Stimulated activated CD8-positive, alpha-beta memory T cell treated with anti-CD3 and anti-CD28 coated beads, Interleukin-15, amount 100 ng/mL, for 24 hours (primary cell): ENCODE data around the gene MADCAM1.

Experiments used
- DNase-seq: peaks from one replicate; pipeline ENCODE4 v3.0.0-alpha.2; 2020; ENCODE audit warnings: low read depth

Gene MADCAM1

DNA sequence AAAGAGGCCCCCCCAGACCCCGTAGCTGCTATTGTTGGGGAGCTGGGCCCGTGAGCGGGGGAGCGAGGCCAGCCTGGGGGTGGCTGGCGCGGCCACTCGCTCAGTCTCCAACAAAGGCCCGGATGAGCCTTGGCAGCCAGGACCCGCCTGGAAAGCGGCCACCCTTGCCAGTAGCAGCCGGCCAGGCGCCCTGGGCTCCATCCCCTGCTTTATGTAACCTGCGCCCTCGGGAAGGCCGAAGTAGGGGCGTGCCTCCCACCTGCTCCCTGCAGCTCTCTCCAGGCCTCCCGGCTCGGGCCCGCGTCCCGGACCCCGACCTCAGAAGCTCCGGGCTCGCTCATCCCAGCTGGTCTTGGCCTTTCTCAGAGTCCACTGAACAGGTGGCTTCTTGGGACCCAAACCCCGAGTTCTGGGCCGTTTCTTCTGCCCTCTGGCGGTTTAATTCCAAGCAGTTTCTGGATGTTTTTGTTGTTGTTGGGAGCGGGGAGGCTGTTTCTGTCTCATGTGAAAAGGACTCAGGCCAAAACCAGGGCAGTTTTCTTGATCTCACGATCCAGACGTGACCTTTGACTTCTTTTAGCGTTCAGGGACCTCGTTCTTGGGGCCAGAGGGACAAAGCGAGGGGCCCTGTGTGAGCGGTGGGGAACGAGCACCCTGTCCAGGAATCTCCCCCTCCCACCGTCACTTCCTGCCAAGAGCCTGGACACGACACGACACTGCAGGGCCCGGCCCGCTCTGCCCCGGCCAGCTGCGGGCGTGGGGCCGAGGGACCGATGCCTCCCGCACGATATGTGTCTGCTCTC lies 36.5 kb downstream of the MADCAM1 start:
- DNase-seq = no peak

DNA sequence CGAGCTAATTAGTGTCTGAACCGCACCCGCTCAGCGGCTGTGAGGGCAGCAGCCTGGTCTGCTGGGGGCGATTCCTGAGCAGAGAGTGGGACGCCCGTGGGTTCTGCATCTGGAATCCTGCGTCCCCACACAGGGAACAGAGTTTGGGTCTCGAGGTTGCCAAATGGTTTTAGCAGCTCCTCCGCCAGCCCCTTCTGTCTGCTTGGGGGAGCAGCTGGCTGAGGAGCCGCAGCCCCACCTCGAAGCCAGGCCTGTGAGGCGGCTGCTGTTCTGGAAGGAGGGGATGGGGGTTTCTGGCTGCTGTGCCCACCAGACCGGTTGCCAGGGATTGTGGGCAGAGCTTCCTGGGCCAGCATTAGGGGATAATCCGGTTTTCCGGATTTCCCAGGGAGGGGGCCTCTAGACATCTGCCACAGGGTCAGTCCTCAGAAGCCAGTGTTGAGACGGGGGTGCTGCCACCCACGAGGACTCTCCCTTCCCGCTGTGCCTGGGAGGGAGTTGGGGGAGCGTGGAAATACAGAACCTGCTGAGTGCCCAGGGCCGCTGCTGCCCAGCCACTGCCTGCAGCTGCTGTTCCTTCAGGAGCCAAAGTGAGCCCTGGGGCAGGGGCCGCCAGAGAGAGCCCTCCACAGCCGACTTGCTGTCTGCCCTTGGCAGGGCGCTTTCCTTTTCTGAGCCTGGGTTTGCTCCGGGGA lies 37.2 kb downstream of the MADCAM1 start:
- DNase-seq = no peak

DNA sequence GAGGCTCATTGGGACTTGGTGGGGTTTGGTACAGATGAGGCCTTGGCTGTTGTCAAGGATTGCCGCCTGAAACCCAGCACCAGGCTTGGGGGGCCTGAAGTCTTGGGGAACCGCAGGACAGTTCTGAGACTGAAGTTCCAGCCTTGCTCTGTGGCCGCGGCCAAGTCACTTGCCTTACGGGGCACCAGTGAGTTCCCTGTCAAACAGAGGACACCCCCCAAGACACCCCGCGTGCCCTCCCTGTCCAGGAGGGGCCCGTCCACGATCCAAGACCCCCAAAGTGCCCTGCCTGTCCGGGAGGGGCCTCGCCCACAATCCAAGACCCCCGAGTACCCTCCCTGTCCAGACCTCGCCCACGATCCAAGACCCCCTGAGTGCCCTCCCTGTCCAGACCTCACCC lies 37.8 kb downstream of the MADCAM1 start:
- no peak for DNase-seq

DNA sequence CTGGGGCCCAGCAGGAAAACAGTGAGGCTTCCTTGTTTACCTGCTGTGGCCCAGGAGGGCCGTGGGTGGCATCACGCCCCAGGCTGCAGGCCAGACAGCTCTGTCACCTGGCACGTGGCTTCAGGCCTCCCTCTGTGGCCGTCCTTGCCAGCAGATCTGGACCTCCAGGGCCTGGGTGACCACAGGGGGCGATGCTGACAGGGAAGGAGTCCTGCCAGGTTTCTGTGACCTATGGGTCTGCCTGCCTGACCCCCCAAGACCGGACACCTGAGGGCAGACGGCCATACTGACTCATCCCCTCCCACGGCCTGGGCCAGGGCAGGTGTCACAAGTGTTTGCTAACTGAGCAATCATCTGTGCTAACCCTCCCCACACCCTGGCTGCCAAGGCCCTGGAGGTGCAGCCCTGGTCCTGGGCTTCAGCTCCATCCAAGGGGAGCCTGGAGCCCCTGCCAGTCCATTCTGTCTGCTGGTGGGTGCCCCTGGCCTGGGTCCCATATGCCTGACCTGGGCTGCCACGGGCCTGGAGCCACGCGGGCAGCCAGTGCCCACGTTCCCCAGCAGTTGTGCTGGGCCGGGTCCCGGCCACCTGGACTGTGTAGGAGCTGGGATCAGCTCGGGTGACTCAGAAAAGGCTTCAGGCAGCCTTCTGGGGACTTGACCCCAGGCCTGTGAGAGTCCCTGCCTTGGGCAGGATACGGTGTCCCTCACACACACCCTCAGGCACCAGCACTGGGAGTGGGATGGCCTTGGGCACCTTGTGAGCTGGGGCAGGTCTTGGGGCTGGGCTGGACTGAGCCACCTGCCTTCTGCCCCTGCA lies 38.9 kb downstream of the MADCAM1 start:
- DNase-seq = no peak

DNA sequence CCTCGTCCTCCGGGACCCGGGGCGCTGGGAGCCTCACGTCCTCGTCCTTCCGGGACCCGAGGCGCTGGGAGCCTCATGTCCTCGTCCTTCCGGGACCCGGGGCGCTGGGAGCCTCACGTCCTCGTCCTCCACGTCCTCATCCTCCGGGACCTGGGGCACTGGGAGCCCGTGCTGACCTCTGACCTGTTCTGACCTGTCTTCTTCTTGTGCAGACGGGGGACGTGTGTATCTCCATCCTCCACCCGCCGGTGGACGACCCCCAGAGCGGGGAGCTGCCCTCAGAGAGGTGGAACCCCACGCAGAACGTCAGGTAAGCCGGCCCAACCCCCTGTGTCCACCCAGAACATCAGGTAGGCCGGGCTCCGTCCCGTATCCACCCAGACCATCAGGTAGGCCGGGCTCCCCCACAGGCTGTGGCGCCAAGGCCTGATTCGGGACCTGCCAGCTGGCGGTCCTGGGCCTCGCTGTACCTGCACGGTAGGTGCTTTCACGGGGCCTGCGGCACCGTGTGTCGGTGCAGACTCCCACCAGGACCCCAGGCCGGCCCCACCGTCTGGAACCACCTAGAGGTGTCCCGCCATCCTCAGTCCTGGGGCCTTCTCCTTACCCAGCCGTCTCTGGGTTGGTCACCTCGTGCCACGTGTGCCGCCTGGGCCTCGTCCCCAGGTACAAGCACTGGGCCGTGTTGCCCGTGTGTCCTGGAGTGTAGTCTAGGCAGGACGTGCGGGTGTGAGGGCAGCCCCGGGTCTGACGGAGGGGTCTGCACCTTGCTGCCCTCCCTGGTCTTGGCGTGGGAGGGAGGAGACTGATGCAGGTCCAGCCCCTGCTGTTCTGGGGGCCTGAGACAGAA lies 40.0 kb downstream of the MADCAM1 start:
- DNase-seq = no peak

DNA sequence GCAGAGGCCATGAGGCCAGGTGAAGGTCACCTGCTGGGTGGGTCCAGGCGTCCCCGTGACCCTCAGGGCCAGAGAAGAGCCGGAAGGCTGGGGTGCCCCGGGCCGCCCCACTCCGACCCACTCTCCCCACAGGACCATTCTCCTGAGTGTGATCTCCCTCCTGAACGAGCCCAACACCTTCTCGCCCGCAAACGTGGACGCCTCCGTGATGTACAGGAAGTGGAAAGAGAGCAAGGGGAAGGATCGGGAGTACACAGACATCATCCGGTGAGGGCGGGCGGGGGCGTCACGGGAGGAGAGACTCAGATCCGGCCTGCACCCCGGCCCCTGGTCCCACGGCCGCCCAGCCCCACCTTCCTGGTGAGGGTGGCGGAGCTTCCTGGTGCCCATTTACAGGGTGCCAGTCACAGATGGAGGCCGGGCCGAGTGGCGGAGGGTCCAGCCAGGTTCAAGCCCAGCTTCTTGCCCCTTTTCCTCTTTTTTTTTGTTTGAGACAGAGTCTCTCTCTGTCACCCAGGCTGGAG lies 40.7 kb downstream of the MADCAM1 start:
- DNase-seq = no peak

DNA sequence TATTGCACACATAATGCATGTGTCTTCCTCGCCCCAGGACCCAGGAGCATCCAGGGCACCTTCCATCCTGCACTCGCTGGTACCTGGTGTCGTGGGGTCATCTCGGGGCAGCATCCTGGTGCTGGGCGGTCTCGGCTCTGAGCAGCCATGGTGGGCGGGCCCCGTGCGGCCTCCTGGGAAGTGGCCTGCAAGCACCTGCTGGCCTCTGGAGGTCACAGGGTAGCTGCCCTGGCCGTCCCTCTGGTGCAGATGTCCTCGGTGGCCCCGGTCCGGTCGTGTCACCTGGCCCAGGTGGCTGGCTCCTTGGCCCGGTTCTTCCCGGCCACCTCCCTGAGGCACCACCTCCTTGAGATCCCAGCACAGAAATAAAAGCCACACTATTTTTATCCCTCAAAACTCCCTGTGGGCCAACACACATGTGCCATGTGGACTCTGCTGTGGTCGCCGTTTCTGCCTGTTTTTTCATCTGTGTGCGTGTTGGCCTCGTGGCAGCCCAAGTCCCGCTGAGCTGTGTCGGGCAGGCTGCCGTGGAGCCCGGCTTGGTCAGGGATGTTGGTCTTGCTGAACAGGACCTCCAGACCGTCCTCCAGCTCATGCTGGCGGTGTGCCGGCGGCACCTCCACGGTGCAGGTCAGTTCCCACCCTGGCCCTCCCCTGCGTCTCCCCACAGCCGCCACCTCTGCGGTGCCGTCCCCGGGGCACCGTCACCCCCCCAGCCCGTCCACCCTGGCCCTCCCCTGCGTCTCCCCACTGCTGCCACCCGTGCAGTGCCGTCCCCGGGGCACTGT lies 42.5 kb downstream of the MADCAM1 start:
- no peak for DNase-seq

DNA sequence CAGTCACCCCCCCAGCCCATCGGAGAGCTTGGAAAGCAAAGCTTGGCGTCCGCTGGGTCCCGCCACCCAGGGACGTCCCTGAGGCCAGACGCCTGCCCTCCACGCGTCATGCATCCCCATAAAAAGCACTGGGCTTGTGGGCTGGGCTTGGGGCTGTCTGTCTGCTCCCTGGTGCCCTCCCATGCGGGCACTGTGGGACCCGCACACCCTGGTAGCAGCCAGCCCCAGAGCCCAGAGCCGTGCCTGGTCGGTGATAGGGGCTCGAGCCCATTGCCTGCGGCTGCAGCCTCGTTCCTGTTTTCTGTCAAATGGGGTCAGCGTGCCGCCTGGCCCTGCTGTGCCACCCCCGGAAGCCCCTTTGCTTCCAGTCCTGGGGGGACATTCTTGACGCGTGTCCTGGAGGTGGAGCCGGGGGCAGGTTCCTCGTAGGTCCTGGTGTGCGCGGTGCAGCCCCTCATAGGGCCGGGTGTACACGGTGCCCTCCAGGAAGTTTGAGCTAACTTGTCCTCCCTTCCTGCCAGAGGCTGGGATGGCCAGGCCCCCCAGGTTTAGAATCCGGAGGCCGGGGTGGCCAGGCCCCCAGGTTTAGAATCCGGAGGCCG lies 43.2 kb downstream of the MADCAM1 start:
- DNase-seq = no peak

DNA sequence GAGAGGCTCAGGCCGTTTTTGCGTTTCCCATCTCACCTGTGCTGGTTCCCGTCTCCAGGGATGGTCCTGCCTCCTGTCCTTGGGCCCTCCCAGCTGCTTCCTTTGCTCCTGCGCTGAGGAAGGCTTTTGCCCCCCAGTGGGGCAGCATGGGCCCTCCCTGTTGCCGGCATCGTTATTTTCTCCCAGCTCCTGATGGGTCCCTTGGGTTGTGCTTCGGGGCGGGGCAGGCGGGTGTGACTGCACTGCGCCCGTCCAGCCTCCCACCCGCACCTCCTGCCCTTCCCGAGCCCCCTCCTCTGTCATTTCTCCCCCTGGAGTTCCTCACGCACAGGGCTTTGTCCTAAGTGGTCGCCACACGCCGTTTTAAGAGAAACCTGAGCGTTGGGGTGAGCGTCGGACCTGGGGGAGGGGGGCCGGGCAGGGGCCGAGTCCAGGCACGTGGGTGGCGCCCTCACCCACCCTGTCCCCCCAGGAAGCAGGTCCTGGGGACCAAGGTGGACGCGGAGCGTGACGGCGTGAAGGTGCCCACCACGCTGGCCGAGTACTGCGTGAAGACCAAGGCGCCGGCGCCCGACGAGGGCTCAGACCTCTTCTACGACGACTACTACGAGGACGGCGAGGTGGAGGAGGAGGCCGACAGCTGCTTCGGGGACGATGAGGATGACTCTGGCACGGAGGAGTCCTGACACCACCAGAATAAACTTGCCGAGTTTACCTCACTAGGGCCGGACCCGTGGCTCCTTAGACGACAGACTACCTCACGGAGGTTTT lies 44.8 kb downstream of the MADCAM1 start:
- DNase-seq = no peak

DNA sequence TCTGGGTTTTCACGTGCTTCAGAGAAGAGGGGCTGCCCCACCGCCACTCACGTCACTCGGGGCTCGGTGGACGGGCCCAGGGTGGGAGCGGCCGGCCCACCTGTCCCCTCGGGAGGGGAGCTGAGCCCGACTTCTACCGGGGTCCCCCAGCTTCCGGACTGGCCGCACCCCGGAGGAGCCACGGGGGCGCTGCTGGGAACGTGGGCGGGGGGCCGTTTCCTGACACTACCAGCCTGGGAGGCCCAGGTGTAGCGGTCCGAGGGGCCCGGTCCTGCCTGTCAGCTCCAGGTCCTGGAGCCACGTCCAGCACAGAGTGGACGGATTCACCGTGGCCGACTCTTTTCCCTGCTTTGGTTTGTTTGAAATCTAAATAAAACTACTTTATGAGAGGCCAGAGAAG lies 45.4 kb downstream of the MADCAM1 start:
- DNase-seq = no peak

DNA sequence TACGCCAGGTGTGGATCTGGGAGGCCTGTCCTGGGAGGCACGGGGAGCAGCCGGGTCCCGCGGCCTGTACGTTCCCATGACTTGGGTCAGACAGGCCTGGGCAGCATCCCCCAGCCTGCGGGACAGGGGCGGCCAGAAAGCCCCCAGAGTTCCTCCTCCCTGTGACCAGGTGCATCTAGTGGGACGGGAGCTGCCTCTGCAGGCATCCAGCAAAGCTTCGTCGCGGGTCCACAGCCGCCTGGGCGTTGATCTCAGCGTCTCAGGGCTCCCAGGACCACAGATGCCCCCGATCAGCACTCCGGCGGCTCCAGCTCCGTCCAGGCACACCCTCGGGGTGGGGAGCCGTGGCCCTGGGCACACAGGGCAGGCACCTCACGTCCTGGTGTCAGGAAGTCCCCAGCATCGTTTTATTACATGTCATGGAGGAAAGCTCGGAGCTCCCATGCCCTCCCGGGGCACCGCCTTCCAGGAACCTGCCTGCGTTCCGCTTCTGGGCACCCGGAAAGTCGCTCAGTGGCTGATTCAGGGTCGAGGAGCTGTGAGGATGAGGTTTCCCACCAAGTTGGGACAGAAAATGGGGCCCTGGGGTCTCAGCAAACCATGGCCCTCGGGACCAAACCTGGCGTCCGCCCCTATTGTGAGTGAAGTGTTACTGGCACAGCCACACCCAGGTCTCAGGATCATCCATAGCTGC lies 46.0 kb downstream of the MADCAM1 start:
- DNase-seq = no peak

DNA sequence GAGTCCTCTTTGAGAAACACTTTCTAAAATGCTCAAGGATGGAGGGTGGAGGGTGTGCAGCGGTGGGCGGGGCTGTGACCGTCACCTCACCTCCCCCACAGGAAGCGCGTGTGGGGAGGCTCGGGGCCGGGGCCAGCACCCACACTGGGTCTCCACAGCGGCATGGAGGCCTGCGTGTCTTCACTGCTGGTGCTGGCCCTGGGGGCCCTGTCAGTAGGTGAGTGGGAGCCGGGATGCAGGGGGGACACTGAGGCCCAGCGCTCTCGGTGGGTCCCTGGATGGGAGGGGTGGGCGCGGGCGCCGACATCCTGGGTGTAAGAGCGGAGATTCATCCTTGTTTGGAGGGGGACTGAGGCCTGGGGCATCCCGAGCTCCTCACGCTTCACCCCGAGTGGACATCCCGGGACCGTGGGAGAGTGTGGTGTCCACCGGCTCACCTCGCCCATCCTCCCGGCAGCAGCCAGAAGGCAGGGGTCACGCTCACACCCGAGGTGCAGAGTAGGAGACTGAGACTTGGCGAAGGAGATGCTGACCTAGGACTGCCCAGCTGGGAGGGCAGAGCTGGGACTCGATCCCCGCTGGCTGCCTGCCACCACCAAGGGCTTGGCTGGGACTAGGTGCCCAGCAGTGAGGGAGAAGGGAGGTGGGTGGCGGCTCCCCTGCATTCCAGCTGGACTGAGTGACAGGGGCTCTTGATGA lies 47.8 kb downstream of the MADCAM1 start, which contains the start of gene GZMM:
Gene GZMM, plus strand, starts transcription at position 144 of the 699 bp plus-strand sequence. Its CDS starts 19 bp downstream, at position 163.
- DNase-seq = peak; percentile 49

DNA sequence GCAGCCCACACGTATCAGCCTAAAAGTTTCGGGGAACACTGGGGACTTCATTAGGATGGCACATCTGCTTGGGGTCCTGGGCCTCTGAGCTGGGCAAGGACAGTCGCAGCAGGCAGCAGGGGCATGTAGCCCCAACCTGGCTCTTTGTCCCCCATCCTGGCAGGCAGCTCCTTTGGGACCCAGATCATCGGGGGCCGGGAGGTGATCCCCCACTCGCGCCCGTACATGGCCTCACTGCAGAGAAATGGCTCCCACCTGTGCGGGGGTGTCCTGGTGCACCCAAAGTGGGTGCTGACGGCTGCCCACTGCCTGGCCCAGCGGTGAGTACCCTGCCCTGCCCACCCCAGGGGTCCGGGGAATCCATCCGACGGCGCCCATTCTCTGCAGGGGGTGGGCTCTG lies 50.8 kb downstream of the MADCAM1 start:
- no peak for DNase-seq

DNA sequence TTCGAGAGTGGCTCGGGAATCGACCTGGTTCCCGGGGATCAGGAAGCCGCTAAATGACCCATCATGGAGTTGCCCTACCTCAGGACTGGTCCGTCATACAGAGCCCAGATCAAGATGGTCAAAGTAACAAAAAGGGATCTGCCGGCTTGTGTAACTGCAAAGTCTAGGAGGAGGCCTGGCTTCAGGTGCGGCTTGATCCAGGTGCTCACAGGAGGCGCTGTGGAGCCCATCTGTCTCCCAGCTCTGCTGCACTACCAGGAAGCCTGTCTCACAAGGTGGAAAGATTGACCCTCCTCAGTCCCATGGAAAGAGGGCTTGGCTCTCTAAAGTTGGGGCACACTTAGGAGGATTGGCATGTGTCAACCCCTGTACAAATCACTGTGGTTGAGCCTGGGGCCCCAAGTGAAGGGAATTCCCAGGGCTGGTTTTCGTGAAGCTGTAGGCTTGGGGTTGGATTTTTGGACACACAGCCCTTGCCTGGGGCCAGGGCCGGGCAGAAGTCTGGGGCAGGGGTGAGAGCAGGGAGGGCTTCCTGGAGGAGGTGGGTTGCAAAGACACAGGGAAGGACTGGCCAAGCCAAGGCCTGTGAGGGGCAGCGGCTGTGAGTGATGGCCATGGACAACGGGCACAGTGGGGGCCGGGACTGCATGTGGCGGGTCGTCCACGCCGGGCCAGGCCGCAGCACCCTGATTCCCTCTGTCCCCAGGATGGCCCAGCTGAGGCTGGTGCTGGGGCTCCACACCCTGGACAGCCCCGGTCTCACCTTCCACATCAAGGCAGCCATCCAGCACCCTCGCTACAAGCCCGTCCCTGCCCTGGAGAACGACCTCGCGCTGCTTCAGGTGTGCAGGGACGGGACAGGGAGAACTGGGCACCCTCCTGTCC lies 51.8 kb downstream of the MADCAM1 start:
- no peak for DNase-seq

DNA sequence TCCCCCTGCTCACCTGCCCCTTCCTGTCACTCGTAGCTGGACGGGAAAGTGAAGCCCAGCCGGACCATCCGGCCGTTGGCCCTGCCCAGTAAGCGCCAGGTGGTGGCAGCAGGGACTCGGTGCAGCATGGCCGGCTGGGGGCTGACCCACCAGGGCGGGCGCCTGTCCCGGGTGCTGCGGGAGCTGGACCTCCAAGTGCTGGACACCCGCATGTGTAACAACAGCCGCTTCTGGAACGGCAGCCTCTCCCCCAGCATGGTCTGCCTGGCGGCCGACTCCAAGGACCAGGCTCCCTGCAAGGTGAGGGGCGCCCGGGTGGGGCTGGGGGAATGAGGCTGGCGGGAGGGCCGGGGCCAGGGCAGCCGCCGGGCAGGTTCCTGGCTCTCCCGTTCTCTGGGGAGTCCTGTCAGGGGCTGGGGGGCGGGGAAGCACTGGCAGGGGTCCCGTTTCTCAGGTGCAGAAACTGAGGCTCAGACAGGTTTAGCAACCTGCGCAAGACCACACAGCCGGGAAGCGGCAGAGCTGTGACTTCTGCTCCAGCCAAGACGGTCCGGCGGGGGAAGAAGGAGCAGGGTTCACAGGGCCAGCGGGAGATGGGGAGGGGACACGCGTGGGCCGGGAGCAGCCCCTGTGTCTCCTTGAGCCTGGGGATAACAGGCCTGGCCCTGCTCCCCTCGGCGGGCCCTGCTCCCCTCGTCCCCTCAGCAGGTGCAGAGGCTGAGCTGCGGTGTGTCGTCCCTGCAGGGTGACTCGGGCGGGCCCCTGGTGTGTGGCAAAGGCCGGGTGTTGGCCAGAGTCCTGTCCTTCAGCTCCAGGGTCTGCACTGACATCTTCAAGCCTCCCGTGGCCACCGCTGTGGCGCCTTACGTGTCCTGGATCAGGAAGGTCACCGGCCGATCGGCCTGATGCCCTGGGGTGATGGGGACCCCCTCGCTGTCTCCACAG lies 52.9 kb downstream of the MADCAM1 start:
- DNase-seq = no peak

DNA sequence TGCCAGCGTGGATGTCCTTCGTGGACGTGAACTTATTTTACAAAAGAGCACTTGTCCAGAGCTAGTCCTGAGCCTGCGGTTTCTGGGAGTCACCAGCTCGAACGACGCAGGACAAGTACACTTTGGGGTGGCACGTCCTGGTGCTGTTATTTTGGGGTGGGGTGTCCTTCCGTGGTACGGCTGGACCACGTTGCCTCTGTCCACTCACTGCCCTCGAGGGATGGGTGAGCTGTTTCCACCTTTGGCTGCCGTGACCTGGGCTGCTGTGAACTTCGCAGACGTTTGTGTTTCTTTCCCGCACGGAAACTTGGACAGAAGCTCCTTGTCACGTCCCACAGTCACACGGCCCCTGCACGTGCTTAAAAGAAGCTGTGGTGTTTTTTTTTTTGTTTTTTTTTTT lies 58.5 kb downstream of the MADCAM1 start:
- DNase-seq = no peak
